ENCODE data around the gene OSBPL2.

Gene OSBPL2

GRCh38 chr20:62244644-62245108, 6.4 kb downstream of the OSBPL2 start:
- no peak for TF ChIP-seq CTCF (IDR thresholded peaks at IDR 0.05; ENCODE audit: low read depth, low read length)
- in situ Hi-C loops (cut with HindIII; ENCODE audit: low sequenced_read_pairs), result no loop called here
- no peak overlapping the region for H3K4me3 ChIP-seq (ENCODE audit: low read depth, low read length)
- DNase-seq (ENCODE audit: low read depth, low spot score), result no peak

- TF ChIP-seq CTCF (IDR thresholded peaks at IDR 0.05; ENCODE audit: low read depth, low read length), result no peak
- in situ Hi-C loops (cut with HindIII; ENCODE audit: low sequenced_read_pairs), result no loop called here
- DNase-seq (ENCODE audit: low read depth, low spot score), result no peak
Measured at GRCh38 chr20:62245911-62246280, 7.6 kb downstream of the OSBPL2 start.

GRCh38 chr20:62246431-62246830, 8.1 kb downstream of the OSBPL2 start:
- in situ Hi-C loops (cut with HindIII; ENCODE audit: low sequenced_read_pairs), result no loop called here
- no peak overlapping the region for H3K4me3 ChIP-seq (ENCODE audit: low read depth, low read length)
- no peak for DNase-seq (ENCODE audit: low read depth, low spot score)
- no peak for TF ChIP-seq CTCF (IDR thresholded peaks at IDR 0.05; ENCODE audit: low read depth, low read length)

More at GRCh38 chr20:62245911-62246280, 7.6 kb downstream of the OSBPL2 start:
- no peak overlapping the region for H3K4me3 ChIP-seq (ENCODE audit: low read depth, low read length)

GRCh38 chr20:62246872-62247652, 8.7 kb downstream of the OSBPL2 start:
- in situ Hi-C loops (cut with HindIII; ENCODE audit: low sequenced_read_pairs), result no loop called here
- DNase-seq (ENCODE audit: low read depth, low spot score), result no peak
- no peak for TF ChIP-seq CTCF (IDR thresholded peaks at IDR 0.05; ENCODE audit: low read depth, low read length)
- H3K4me3 ChIP-seq (ENCODE audit: low read depth, low read length), result no peak overlapping the region

GRCh38 chr20:62248890-62249560, 10.7 kb downstream of the OSBPL2 start:
- in situ Hi-C loops (cut with HindIII; ENCODE audit: low sequenced_read_pairs), result no loop called here

More at GRCh38 chr20:62248890-62249560, 10.7 kb downstream of the OSBPL2 start:
- no peak for DNase-seq (ENCODE audit: low read depth, low spot score)
- no peak overlapping the region for H3K4me3 ChIP-seq (ENCODE audit: low read depth, low read length)
- TF ChIP-seq CTCF (IDR thresholded peaks at IDR 0.05; ENCODE audit: low read depth, low read length), result no peak

Data from astrocyte of the spinal cord (primary cell).